Stimulated activated CD4-positive, alpha-beta T cell treated with anti-CD3 and anti-CD28 coated beads, Interleukin-2, amount 100 ng/mL, for 24 hours (primary cell): ENCODE data around the gene OR11G2.
"Not testable (repeated sequence)": the region's sequence is repeated elsewhere in the genome, so short reads cannot be mapped to it uniquely, and the experiment has no call there.

Experiments
- DNase-seq, 2 donors: peaks; one replicate each; pipeline ENCODE4 v3.0.0-alpha.2; 2020

OR11G2 gene

GRCh38 chr14:20235415-20235814 lies 44.7 kb downstream of the OR11G2 start:
- not testable (repeated sequence) for DNase-seq

GRCh38 chr14:20247646-20248246 lies 57.0 kb downstream of the OR11G2 start:
- DNase-seq = no peak
